Measurements from ENCODE around the gene KLHL22. TPM values are rescaled to one million over a fixed set of nuclear protein-coding genes. Genes with fewer than 3 reads are reported as not detected.

Gene KLHL22
- total and polyA plus RNA-seq, 4 donors, result 2.0 to 20.3 (median 8.7) TPM

- no peak overlapping the region for H3K27ac ChIP-seq (ENCODE audit: low read depth in 1 of 2, low read length in 2 of 2)
- no peak overlapping the region for H3K4me3 ChIP-seq (ENCODE audit: low read depth in 1 of 3, low read length in 3 of 3)
- TF ChIP-seq HNF4A (conservative IDR thresholded peaks at IDR 0.05) (no peak), NR2F2 (IDR thresholded peaks at IDR 0.05) (no peak)
- WGBS, result 92% methylated on average over 5 of the region's 5 CpGs
- peaks cover 2 to 5% (median 4%) of the 10 kb centered on the region in 4 donors for H3K4me1 ChIP-seq (ENCODE audit: control insufficient read depth in 4 of 4, insufficient read depth in 4 of 4, low read length in 3 of 4)
- no peak for DNase-seq (ENCODE audit: low spot score)
- no peak overlapping the region for H3K9ac ChIP-seq (ENCODE audit: low read depth in 1 of 2, low read length in 2 of 2)
- no peaks in the 10 kb centered on the region for H3K36me3 ChIP-seq (ENCODE audit: control insufficient read depth in 4 of 4, insufficient read depth in 3 of 4, low read depth in 1 of 4, low read length in 3 of 4)
- H3K27me3 ChIP-seq (ENCODE audit: control insufficient read depth in 4 of 4, insufficient read depth in 4 of 4, low read length in 3 of 4), result no peaks in the 10 kb centered on the region
- no peaks in the 10 kb centered on the region for H3K9me3 ChIP-seq (ENCODE audit: control insufficient read depth in 4 of 4, low read length in 3 of 4)
Observed at GRCh38 chr22:20414059-20414440, 81.5 kb downstream of the KLHL22 start.

- DNase-seq (ENCODE audit: low spot score), result no peak
- Histone ChIP-seq H3K27me3 (ENCODE audit: control insufficient read depth in 4 of 4, insufficient read depth in 4 of 4, low read length in 3 of 4) (no peaks in the 10 kb centered on the region), H3K4me1 (ENCODE audit: control insufficient read depth in 4 of 4, insufficient read depth in 4 of 4, low read length in 3 of 4) (peaks cover 2 to 3% (median 3%) of the 10 kb centered on the region in 4 donors), H3K36me3 (ENCODE audit: control insufficient read depth in 4 of 4, insufficient read depth in 3 of 4, low read depth in 1 of 4, low read length in 3 of 4) (no peaks in the 10 kb centered on the region), H3K27ac (ENCODE audit: low read depth in 1 of 2, low read length in 2 of 2) (no peak overlapping the region), H3K4me3 (ENCODE audit: low read depth in 1 of 3, low read length in 3 of 3) (no peak overlapping the region), H3K9me3 (ENCODE audit: control insufficient read depth in 4 of 4, low read length in 3 of 4) (no peaks in the 10 kb centered on the region), H3K9ac (ENCODE audit: low read depth in 1 of 2, low read length in 2 of 2) (no peak overlapping the region)
- TF ChIP-seq EGR1 (IDR thresholded peaks at IDR 0.05; ENCODE audit: low read depth in 2 of 2), result no peak
- no peak for TF ChIP-seq HNF4G (IDR thresholded peaks at IDR 0.05)
- no peak for TF ChIP-seq REST (IDR thresholded peaks at IDR 0.05)
- no peak for TF ChIP-seq HNF4A (conservative IDR thresholded peaks at IDR 0.05)
- TF ChIP-seq FOXA1 (IDR thresholded peaks at IDR 0.05), result no peak
- TF ChIP-seq TAF1 (conservative IDR thresholded peaks at IDR 0.05), result no peak
- TF ChIP-seq, protein P1, sequence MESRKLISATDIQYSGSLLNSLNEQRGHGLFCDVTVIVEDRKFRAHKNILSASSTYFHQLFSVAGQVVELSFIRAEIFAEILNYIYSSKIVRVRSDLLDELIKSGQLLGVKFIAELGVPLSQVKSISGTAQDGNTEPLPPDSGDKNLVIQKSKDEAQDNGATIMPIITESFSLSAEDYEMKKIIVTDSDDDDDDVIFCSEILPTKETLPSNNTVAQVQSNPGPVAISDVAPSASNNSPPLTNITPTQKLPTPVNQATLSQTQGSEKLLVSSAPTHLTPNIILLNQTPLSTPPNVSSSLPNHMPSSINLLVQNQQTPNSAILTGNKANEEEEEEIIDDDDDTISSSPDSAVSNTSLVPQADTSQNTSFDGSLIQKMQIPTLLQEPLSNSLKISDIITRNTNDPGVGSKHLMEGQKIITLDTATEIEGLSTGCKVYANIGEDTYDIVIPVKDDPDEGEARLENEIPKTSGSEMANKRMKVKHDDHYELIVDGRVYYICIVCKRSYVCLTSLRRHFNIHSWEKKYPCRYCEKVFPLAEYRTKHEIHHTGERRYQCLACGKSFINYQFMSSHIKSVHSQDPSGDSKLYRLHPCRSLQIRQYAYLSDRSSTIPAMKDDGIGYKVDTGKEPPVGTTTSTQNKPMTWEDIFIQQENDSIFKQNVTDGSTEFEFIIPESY (IDR thresholded peaks at IDR 0.05), result no peak
- no peak for TF ChIP-seq NR2F2 (IDR thresholded peaks at IDR 0.05)
- TF ChIP-seq FOXA2 (IDR thresholded peaks at IDR 0.05), result no peak
- TF ChIP-seq, protein P2, sequence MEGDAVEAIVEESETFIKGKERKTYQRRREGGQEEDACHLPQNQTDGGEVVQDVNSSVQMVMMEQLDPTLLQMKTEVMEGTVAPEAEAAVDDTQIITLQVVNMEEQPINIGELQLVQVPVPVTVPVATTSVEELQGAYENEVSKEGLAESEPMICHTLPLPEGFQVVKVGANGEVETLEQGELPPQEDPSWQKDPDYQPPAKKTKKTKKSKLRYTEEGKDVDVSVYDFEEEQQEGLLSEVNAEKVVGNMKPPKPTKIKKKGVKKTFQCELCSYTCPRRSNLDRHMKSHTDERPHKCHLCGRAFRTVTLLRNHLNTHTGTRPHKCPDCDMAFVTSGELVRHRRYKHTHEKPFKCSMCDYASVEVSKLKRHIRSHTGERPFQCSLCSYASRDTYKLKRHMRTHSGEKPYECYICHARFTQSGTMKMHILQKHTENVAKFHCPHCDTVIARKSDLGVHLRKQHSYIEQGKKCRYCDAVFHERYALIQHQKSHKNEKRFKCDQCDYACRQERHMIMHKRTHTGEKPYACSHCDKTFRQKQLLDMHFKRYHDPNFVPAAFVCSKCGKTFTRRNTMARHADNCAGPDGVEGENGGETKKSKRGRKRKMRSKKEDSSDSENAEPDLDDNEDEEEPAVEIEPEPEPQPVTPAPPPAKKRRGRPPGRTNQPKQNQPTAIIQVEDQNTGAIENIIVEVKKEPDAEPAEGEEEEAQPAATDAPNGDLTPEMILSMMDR (IDR thresholded peaks at IDR 0.05; ENCODE audit: low read depth, low read length, missing input control), result no peak
- no peak for TF ChIP-seq JUND (IDR thresholded peaks at IDR 0.05)
- TF ChIP-seq RXRA (IDR thresholded peaks at IDR 0.05), result no peak
- TF ChIP-seq SP1 (IDR thresholded peaks at IDR 0.05), result no peak
- no peak for TF ChIP-seq GABPA (IDR thresholded peaks at IDR 0.05 in 1 of 2, conservative IDR thresholded peaks at IDR 0.05 in 1 of 2)
- 93% methylated on average over 9 of the region's 9 CpGs for WGBS
Observed at GRCh38 chr22:20413217-20414058, 82.2 kb downstream of the KLHL22 start.

Measured in liver (tissue), 9 donors.